SU-DHL-6 (cell line): Measurements from ENCODE around the gene TMED10.

Source experiments
- H2AFZ ChIP-seq: fragments of 200-600 bp; sonication (generic); 2 replicates; pipeline ENCODE4 v1.6.1; 2014; ENCODE audit warnings: low read depth, mild to moderate bottlenecking, moderate library complexity, mixed read lengths, antibody characterized with exemption, low read length; ENCODE audit not compliant: severe bottlenecking
- H3F3A ChIP-seq: fragments of 200-600 bp; shearing (Covaris generic); 2 replicates; pipeline ENCODE4 v1.6.0; 2016; ENCODE audit warnings: antibody characterized with exemption, mild to moderate bottlenecking; ENCODE audit not compliant: insufficient read depth
- H3K27ac ChIP-seq: fragments of 200-600 bp; sonication (generic); 2 replicates; pipeline ENCODE4 v1.5.1; 2016; ENCODE audit warnings: low read depth, mild to moderate bottlenecking, low read length, moderate library complexity, mixed read lengths
- H3K27me3 ChIP-seq: fragments of 200-600 bp; sonication (generic), shearing (Covaris generic); 2 replicates; pipeline ENCODE4 v1.6.0; 2014; ENCODE audit warnings: mild to moderate bottlenecking, low read length
- H3K36me3 ChIP-seq: fragments of 200-600 bp; sonication (generic); 2 replicates; pipeline ENCODE4 v1.6.1; 2014; ENCODE audit warnings: mild to moderate bottlenecking, low read length, mixed read lengths
- H3K4me2 ChIP-seq: fragments of 300-600, 200-600 bp; shearing (Covaris generic), sonication (generic); 2 replicates; pipeline ENCODE4 v1.6.0; 2014; ENCODE audit warnings: low read length, low read depth, mild to moderate bottlenecking; ENCODE audit not compliant: poor library complexity, severe bottlenecking
- H3K4me3 ChIP-seq: fragments of 200-600 bp; sonication (generic); 2 replicates; pipeline ENCODE4 v1.5.1; 2014; ENCODE audit warnings: antibody characterized with exemption, low read length, mild to moderate bottlenecking, mixed read lengths; ENCODE audit not compliant: insufficient read depth, poor library complexity, severe bottlenecking
- H3K79me2 ChIP-seq: fragments of 200-600 bp; sonication (generic); 2 replicates; pipeline ENCODE4 v1.6.1; 2014; ENCODE audit warnings: mild to moderate bottlenecking, low read length, moderate library complexity; ENCODE audit not compliant: insufficient read depth
- H3K9ac ChIP-seq: fragments of 200-600 bp; sonication (generic); 2 replicates; pipeline ENCODE4 v1.7.0; 2014; ENCODE audit warnings: mild to moderate bottlenecking, low read length
- H3K9me2 ChIP-seq: fragments of 200-600 bp; sonication (generic); replicated peaks from 2 replicates; pipeline ENCODE4 v1.6.1; 2014; ENCODE audit warnings: low read length; ENCODE audit not compliant: insufficient read depth
- H3K9me3 ChIP-seq: fragments of 200-600 bp; sonication (generic); 2 replicates; pipeline ENCODE4 v1.6.1; 2014; ENCODE audit warnings: low read length, mixed read lengths; ENCODE audit not compliant: insufficient read depth
- H4K20me1 ChIP-seq: fragments of 200-600 bp; sonication (generic); 2 replicates; pipeline ENCODE4 v1.6.1; 2014; ENCODE audit warnings: low read depth, mild to moderate bottlenecking, antibody characterized with exemption, low read length, moderate library complexity, mixed read lengths
- CTCF ChIP-seq: fragments of 200-600 bp; sonication (generic); IDR thresholded peaks from one replicate; pipeline ENCODE4 v1.5.1; 2017; ENCODE audit warnings: antibody characterized with exemption, mild to moderate bottlenecking, low read length, moderate library complexity; ENCODE audit not compliant: insufficient read depth, poor library complexity, severe bottlenecking
- EZH2phosphoT487 ChIP-seq: fragments of 200-600 bp; sonication (generic), shearing (Covaris generic); conservative IDR thresholded peaks from 2 replicates; pipeline ENCODE4 v1.6.1; 2018; ENCODE audit warnings: mild to moderate bottlenecking, antibody characterized with exemption, low read length, moderate library complexity, mixed read lengths

The TMED10 gene

GRCh38 chr14:75084513-75084912, 91.9 kb downstream of the TMED10 start:
- no peak overlapping the region for H3K27ac ChIP-seq
- peaks cover 3% of the 10 kb centered on the region for H3K36me3 ChIP-seq
- H3K79me2 ChIP-seq: no peaks in the 10 kb centered on the region
- no peaks in the 10 kb centered on the region for H3K9me3 ChIP-seq
- no peak overlapping the region for H3K9ac ChIP-seq
- TF ChIP-seq CTCF: no peak
- TF ChIP-seq EZH2phosphoT487: no peak
- no peak overlapping the region for H3K4me3 ChIP-seq
- H2AFZ ChIP-seq: no peak overlapping the region
- no peaks in the 10 kb centered on the region for H3K27me3 ChIP-seq
- no peak overlapping the region for H3K4me2 ChIP-seq
- no peaks in the 10 kb centered on the region for H3K9me2 ChIP-seq
- H4K20me1 ChIP-seq: no peaks in the 10 kb centered on the region
- no peaks in the 10 kb centered on the region for H3F3A ChIP-seq

- Histone ChIP-seq H3F3A (no peaks in the 10 kb centered on the region), H3K27ac (no peak overlapping the region), H3K27me3 (no peaks in the 10 kb centered on the region), H3K4me3 (no peak overlapping the region), H3K4me2 (no peak overlapping the region), H3K79me2 (no peaks in the 10 kb centered on the region), H3K9me2 (no peaks in the 10 kb centered on the region), H2AFZ (no peak overlapping the region), H4K20me1 (no peaks in the 10 kb centered on the region), H3K36me3 (peaks cover 3% of the 10 kb centered on the region), H3K9me3 (no peaks in the 10 kb centered on the region), H3K9ac (no peak overlapping the region)
- TF ChIP-seq EZH2phosphoT487 (no peak), CTCF (no peak)
These were observed 93.1 kb downstream of the TMED10 start for GRCh38 chr14:75083271-75083670.

GRCh38 chr14:75081660-75082229, 94.7 kb downstream of the TMED10 start:
- H3K36me3 ChIP-seq: peaks cover 3% of the 10 kb centered on the region; the same call in 1 of the 2 replicates
- no peaks in the 10 kb centered on the region for H3F3A ChIP-seq
- no peaks in the 10 kb centered on the region for H3K9me2 ChIP-seq
- TF ChIP-seq EZH2phosphoT487: no peak
- no peak for TF ChIP-seq CTCF
- no peak overlapping the region for H3K4me2 ChIP-seq
- no peak overlapping the region for H3K9ac ChIP-seq
- H3K9me3 ChIP-seq: no peaks in the 10 kb centered on the region
- H2AFZ ChIP-seq: no peak overlapping the region
- no peaks in the 10 kb centered on the region for H3K79me2 ChIP-seq
- no peaks in the 10 kb centered on the region for H4K20me1 ChIP-seq
- no peak overlapping the region for H3K4me3 ChIP-seq
- H3K27ac ChIP-seq: no peak overlapping the region
- H3K27me3 ChIP-seq: no peaks in the 10 kb centered on the region
